CD4-positive, alpha-beta T cell treated with Interleukin-10 for 1 hour (primary cell): ENCODE measurements around the gene COX8A.

Source experiments
- DNase-seq: peaks from one replicate; pipeline ENCODE4 v3.0.0-alpha.2; 2020

COX8A gene

GRCh38 chr11:64023712-64024710 is 49.6 kb downstream of the COX8A start:
- DNase-seq = no peak

GRCh38 chr11:64025205-64025604 is 50.8 kb downstream of the COX8A start:
- DNase-seq = no peak
